ENCODE results near the gene ASPG.

ASPG gene

DNA sequence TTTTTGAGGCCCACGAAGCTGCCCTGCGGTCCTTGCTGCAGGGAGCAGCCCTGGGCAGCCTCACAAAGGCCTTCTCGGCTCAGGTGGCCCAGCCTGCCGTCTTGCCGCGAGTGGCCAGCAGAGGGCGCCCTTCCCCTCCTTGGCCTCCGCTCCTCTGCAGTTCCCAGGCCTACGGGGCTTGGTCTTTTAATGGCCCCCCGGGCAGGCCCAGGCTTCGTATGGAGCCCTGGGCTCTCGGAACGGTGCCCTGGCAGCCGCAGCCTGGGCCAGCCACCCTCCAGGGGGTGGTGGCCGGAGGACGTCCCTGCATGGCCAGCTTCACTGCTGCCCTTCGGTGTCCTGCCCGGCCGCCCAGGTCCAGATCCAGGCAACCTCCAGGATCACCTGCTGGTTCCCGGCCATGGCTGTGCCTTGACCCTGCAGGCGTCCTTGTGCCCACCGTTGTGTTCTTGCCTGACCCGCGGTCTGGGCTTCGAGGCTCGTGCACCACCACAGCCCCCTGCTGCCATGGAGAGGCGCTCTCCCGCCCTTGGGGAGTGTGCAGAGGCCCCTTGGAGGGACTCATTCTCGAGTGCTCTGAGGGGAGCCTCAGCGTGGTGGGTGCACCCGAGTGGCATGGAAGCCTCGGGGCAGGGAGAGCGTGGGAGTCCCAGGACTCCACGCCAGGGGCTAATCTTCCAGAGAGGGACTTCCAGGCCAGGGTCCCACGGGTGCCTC is 9.4 kb downstream of the ASPG start:
- DNase-seq: peak; percentile 67

- DNase-seq: no peak
Observed at GRCh38 chr14:104095426-104096310, 10.2 kb downstream of the ASPG start.

DNA sequence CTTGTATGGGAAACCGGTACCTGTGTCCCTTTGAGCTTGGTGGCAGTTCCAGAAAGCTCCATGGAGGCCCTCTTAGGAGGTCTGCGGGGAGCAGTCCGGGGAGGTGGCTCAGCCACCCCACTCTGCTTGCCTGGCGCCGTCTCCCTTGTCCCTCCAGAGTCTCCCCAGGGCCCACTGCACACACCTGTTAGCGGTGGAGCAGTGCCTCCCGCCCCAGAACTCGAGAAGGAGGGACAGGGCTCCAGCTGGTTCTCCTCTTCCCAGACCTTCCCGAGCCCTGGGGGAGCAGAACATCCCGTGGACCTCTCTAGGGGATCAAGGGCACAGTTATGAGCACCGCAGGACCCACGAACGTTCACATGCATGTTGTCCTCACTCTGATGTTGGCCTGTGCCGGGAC is 10.8 kb downstream of the ASPG start:
- no peak for DNase-seq

GRCh38 chr14:104096751-104097700 is 11.5 kb downstream of the ASPG start:
- DNase-seq: no peak

GRCh38 chr14:104098272-104099095 is 13.0 kb downstream of the ASPG start:
- no peak for DNase-seq

- DNase-seq: no peak
Observed at GRCh38 chr14:104099096-104100041, 13.9 kb downstream of the ASPG start.

GRCh38 chr14:104100171-104101085 is 14.9 kb downstream of the ASPG start:
- no peak for DNase-seq

GRCh38 chr14:104101086-104101621 is 15.7 kb downstream of the ASPG start:
- DNase-seq: no peak

DNA sequence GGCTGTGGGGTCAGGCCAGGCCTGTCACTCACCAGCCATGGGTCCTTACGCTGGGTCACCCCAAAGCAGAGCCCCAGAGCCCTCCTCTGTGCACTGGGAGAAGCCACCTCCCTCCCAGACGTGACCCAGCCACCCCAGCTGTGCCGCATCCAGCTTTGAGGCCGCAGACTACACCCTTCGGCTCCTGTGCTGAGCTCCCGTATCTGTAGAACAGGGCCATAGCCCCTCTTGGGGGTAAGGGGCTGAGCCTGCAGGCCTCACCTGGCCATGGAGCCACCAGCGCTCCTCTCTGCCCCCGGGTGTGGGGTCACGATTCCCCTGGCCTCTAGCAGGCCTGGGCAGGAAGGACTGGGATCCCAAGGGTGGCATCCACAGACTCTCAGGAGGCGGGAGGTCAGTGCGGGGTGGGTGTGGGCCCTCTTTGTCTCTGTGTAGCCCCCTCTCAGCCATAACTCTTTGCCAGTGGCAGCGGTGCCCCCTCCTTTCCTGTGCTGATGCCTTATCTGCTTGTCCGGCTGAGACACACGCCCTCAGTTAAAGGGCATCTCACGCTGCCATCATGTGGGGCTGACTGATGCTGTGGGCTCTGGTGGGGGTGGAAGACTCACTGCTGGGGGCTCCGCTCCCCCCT is 16.3 kb downstream of the ASPG start:
- no peak for DNase-seq

DNA sequence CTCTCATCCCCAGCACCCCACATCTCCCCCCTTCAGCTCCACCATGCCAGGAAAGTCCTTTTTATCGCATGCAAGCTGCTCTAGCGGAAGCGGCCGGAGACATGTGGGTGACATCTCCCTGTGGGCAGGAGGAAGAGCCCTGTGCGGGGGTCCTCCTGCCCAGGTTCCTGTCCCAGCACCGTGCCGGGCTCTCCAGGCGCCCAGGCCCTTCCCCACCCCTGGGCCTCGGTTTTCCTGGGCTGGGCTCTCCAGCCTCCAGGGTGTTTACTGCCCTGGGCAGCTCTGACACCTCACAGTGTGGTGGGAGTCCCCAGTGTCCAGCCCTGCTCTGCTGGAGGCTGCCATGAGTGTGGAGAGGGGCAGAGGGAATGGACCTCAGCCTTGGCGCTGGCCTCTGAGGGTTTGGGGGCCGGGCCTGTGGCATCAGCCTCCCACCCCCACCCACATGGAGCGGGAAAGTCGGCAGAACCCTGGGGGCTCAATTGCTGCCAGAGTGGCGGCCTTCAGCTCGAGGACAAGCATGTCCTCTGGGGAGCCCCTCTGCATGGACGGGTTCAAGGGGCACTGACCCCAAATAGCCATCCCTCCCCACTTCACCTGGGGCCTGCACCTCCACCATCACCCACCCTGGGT is 16.9 kb downstream of the ASPG start:
- no peak for DNase-seq

DNA sequence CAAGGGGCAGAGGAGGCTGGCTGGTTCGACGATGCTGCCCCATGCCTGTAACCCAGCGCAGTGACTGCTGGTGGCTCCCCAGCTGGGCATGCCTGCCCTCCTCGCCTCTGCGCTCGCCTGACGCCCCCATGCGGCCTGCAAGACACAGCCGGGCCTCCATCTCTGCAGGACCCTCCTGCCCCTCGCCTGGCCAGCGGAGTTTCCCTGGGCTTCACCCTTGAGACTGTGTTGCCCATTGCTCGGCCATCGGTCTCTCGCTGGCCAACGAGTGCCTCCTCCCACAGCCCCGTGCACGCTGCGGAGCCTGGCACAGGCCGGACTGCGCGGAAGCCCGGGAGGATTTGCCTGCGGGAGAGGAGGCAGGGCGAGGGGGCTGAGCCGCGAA is 17.6 kb downstream of the ASPG start:
- no peak for DNase-seq

DNA sequence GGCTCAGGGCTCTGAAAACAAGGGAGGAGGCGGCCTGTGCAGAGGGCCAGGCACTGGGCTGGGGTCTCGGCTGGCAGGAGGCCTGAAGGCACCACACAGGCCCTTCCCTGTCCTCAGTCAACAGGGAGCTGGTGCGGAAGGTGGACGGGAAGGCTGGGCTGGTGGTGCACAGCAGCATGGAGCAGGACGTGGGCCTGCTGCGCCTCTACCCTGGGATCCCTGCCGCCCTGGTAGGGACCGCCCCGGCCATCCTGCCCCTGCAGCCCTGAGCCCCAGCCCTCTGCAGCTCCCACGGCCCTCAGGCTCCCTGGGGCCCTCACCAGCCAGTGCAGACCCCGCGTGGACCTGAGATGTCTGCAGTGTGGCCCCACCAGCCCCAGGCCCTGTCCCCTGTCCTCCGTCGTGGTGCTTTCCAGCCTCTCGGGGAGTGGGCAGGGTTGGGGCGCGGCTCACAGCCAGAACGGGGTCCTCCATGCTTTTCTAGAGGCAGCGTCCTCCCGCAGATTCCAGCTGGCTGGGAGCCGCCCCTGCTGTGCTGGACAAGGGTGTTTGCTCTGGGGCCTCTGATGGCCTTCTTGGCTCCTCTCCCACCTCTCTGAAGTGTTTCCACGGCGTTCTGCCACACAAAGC is 18.1 kb downstream of the ASPG start:
- no peak for DNase-seq

DNA sequence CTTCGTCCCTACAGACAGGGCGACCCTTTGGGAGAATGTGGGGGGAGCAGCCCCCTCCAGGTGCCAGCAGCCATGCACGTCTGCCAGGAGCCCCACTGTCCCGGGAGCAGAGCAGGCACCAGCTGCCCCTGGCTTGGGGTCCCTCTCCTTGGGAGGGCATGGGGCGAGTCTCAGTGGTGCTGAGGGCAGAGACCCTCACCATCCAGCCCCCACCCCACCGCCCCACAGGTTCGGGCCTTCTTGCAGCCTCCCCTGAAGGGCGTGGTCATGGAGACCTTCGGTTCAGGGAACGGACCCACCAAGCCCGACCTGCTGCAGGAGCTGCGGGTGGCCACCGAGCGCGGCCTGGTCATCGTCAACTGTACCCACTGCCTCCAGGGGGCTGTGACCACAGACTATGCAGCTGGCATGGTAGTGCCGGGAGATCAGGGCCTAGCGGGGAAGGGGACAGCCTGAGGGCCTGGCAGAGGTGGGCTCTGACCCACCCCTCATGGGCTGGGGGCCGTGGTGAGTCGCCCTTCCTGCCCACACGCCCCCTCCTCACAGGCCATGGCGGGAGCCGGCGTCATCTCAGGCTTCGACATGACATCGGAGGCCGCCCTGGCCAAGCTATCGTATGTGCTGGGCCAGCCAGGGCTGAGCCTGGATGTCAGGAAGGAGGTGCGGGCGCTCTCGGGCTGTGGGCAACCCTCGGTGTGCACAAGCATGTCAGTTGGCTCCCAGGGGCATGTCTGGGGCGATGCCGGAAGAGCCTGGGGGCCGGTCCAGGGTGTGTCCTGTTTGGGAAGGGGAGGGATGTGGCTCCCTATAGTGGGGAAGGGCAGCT is 18.8 kb downstream of the ASPG start:
- DNase-seq: no peak

- DNase-seq: no peak
Observed at GRCh38 chr14:104105071-104105821, 19.7 kb downstream of the ASPG start.

GRCh38 chr14:104105822-104106470 is 20.4 kb downstream of the ASPG start:
- DNase-seq: no peak

DNA sequence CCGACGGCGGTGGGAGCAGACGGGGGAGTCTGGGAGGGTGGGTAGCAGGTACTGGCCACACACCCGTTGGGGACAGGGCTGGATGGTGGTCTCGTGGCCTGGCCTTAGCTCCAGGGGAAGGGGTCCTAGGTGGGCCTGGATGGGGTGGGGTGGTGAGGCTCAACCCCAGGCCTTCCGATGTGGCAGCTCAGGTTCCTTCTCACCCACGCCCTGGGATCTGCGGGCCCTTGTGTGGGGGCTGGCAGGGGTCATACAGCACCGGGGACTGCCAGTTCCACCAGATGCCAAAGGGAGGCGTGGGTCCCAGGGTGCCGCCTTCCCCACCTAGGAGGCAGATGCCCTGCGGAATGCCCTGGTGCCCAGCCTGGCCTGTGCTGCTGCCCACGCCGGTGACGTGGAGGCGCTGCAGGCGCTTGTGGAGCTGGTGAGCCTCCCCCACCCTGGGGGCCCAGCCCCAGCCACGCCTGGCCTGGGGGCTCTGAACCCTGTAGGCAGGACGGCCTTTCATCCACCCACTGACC is 21.0 kb downstream of the ASPG start:
- no peak for DNase-seq

Data from activated CD4-positive, alpha-beta T cell treated with anti-CD3 and anti-CD28 coated beads, Interleukin-2, amount 50 U/mL, for 16 hours (primary cell).